ENCODE results near the gene TLL2.

The TLL2 gene

GRCh38 chr10:96358851-96359540, 154.7 kb downstream of the TLL2 start, which contains the start of gene OPALIN:
Gene OPALIN, minus strand, starts transcription at chr10:96359002. Its CDS starts 106 bp downstream, at chr10:96358896.
- no peak for DNase-seq (ENCODE audit: low read depth)

DNA sequence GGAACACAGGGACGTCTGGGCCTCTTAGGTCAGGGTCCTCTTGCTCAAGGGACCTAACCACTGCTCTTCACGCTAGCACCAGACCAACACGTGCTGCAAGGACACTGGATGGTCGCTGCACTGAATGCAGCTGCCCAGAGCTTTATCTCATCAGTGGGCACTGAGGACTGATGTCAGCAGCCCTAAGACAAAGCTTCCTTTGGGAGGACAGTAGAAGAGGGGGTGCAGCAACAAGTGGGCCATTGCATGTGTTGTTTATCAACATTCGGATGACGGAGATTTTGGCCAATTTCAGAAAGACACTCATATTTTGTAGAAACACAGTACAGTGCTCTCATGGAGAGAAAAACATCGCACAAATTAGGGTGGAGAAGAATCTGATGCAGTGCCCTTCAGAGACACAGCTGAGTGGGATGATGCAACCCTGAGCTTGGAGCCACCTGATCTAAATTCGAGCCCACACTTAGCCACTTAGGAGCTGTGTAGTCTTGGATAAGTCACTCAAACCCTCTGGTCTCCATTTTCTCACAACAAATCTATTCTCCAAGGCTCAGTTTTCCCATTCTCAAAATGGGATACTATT, 156.6 kb downstream of the TLL2 start:
- no peak for DNase-seq (ENCODE audit: low read depth)

DNA sequence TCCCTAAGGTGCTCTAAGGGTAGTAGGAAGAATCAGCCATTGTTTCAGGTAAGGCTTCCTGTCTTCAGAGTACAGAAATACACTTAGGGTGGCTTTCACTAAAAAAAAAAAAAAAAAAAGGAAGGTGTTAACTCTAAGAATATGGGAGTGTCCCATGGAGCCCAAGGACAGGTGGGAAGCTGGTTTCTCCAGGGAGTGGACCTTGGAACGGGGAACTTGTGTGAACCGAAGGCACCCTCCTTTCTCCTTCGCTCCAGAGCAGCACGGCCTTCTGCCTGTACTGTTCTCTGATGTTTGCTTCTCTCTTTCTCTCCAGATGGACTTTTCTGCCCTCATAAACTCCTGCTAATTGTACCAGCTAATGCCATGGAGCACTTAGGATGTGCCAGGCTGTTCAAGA, 161.1 kb downstream of the TLL2 start:
- DNase-seq (ENCODE audit: low read depth) = no peak

DNA sequence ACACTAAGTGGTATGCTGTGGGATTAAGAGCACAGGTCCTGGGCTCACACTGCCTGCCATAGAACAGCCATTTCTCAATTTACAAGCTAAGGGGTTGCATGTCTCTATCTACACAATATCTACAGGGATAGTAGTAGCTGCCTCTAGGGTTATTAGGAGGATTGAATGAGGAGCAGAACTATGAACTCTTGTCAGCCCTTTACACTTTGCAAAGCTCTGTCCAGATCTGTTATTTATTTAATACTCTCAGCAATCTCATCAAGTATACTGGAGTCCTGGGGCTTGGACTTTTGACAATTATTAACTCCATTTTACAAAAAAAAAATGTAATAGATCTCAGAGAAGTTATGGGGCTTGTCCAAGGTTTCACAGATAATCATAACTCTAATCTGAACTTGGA, 161.7 kb downstream of the TLL2 start:
- no peak for DNase-seq (ENCODE audit: low read depth)

GRCh38 chr10:96346295-96346694, 167.4 kb downstream of the TLL2 start:
- no peak for DNase-seq (ENCODE audit: low read depth)

DNA sequence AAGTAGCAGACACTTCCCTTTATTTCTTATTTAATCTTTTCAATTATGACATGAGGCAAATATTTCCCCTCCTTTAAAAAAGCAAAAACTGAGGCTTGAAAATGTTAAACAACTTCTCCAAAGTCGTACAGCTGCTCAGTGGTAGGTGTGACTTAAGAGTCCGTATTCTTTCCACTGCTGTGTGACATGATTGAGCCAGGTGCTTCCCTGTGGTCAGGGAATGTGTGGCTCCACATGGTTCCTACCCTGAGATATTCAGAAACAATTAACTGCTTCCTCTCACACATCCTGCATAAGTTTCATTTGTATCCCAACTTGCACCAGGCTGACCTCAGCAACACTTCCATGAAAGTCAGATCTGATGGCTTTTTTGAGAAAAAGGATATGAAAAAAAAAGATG, 168.5 kb downstream of the TLL2 start:
- DNase-seq (ENCODE audit: low read depth) = no peak

- no peak for DNase-seq (ENCODE audit: low read depth)
Observed at GRCh38 chr10:96344178-96344577, 169.5 kb downstream of the TLL2 start.

DNA sequence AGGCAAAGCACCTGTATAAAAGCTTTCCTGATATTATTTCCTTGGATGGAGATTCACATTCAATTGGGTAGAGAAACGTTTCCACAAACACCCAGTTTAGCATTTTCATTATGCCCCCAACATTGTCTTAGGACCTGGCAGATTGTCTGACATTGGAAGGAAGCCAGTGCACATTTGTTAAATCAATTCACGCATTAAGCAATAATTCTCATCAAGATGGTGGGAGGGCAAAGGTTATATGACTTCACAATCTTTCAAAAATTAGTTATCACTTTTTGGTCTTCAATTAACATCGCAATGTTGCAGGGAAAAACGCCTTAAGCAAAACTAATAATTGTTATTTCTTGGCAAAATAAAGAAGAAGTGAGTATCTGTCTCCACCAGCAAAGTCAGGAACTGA, 171.3 kb downstream of the TLL2 start:
- no peak for DNase-seq (ENCODE audit: low read depth)

- DNase-seq (ENCODE audit: low read depth) = no peak
Observed at GRCh38 chr10:96341219-96342182, 172.2 kb downstream of the TLL2 start.

DNA sequence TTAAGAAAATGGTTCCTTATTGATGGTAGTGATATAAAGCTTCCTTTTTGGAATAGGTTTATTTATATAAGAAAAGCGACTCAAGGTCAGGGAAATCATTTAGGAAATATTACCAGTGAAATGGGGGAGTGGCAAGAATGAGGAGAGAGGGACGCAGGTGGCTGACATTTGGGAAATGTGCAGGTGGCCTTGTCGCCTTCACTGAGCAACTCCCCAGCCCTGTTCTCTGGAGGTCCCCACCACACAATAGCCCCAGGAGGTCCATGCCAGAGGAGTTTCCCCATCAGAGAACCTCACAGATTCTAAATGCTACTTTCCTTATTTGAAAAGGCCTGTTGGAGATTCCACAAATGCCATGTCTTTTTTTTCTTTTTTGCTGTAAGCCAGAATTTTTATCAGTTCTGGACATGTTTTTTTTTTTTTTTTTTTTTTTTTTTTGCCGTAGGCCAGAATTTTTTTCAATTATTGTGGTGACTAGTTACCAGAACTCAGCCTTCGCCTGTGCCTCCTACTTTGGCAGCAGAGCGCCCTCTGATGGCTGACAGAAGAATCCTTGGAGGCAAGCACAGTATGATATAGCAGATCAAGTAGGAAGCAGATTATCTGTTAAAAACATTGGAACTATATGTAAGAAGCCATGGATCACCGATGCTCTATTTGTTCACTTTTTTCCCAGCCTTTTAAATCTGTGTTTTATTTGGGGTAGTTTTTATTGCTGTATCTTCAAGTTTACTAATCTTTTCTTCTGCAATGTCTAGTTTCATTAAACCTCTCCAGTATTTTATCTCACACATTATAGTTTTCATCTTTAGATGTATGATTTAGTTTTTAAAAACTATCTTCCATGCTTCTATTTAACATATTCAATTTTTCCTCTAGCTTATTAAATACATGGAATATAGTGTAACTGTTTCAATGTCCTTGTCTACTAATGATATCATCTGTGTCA, 173.5 kb downstream of the TLL2 start:
- DNase-seq (ENCODE audit: low read depth) = peak; percentile 48

DNA sequence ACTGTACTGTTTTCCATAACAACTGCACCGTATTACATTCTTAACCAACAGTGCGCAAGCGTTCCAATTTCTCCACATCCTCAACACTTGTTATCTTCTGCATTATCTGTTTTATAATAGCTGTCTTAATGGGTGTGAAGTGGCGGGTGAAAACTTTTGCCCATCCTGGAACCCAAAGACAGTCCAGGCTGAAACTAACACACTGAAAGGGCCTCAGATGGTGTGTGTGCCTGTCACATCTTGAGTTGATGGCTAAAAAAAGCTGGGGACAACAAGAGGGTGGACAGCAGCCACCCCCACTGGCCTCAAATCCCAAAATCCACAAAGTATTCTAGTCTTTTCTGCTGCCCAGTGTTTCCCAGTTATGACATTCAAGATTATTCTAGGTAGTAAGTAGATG, 174.3 kb downstream of the TLL2 start:
- no peak for DNase-seq (ENCODE audit: low read depth)

- DNase-seq (ENCODE audit: low read depth) = no peak
Observed at GRCh38 chr10:96338279-96338925, 175.3 kb downstream of the TLL2 start.

DNA sequence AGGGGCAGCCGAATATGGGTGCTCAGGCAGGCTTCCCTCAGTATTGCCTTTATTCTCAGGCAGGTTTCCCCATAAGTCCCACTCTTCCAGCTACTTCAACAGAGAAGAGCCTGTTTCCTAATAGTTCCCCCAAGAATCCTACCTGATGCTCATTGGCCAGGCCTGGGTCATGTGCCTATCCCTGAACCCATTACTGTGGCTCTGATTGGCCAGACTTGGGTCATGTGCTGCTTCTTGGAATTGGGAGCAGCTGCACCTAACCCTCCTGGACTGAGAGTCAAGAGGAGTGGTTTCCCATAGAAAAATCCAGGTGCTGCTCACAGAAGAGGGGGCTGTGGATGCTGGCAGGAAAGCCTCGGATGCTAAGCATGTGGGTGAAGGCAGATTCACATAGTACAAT, 176.6 kb downstream of the TLL2 start:
- DNase-seq (ENCODE audit: low read depth) = no peak

- no peak for DNase-seq (ENCODE audit: low read depth)
Observed at GRCh38 chr10:96334616-96335526, 178.9 kb downstream of the TLL2 start.

DNA sequence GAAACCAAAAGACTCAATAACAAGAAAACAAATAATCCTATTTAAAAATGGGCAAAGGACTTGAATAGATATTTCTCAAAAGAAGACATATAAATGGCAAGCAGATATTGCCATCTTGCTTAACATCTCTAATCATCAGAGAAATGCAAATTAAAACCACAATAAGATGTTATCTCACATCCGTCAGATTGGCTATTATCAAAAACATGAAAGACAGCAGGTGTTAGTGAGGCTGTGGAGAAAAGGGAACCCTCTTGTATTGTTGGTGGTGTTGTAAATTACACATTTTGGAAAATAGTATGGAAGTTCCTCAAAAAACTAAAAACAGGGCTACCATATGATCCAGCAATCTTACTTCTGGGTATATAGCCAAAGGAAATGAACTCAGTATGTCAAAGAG, 180.6 kb downstream of the TLL2 start:
- no peak for DNase-seq (ENCODE audit: low read depth)

DNA sequence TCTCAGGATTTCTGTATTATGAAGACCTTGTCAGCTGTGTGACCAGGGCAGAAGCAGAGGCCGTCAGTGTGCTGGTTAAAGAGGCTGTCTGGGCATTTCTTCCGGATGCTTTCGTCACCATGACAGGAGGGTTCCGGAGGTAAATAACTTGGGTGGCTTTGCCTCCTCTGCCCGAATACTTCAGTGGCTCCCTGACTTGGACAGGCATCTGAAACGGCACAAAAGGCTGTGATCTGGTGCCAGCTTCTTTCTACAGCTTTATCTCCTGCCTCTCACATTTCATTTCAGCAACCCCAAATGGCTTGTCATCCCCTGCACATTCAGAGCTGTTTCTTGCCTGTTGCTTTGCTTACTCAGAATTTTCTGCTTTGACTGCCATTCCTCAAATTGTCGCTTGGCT, 186.3 kb downstream of the TLL2 start:
- no peak for DNase-seq (ENCODE audit: low read depth)

DNA sequence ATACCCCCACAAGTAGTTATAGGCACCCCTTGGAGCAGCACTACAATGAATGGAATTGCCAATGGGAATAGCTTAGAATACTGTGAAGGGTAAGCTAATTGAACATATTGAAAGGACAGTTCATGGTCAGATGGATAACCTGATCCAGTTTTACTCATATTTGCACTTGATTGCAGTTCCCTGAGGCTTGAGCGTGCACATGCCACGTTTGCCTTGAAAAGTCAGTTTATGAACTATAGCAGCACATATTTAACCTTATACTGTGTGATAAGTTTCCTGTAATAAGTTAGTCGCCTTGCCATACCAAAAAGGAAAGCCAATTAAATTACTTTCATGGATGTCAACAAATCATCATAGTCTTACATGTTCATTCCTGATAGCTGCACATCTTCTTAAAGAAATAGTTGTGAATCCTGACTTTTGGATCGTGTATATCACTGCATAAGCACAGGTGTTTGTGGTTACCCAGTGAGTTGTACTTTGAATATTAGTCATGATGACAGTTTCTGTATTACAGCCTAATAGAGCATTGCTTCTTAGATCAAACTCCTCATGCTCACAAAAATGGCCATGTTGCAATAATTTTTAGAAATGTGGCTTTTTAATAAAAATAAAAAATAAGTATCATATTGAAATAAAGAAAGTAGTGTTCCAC, 187.9 kb downstream of the TLL2 start:
- DNase-seq (ENCODE audit: low read depth) = no peak

- DNase-seq (ENCODE audit: low read depth) = no peak
Observed at GRCh38 chr10:96324447-96324846, 189.3 kb downstream of the TLL2 start.

- DNase-seq (ENCODE audit: low read depth) = no peak
Observed at GRCh38 chr10:96322275-96322674, 191.5 kb downstream of the TLL2 start.

- DNase-seq (ENCODE audit: low read depth) = no peak
Observed at GRCh38 chr10:96321822-96322221, 191.9 kb downstream of the TLL2 start.
